HUES6 (cell line): Measurements from ENCODE around the gene HDAC8.

Source experiments
- H3K27ac ChIP-seq: 2 replicates; pipeline ENCODE4 v1.7.0; 2013; ENCODE audit warnings: low read depth, mild to moderate bottlenecking, low read length, inconsistent platforms
- H3K27me3 ChIP-seq: 2 replicates; pipeline ENCODE4 v1.6.1; 2013; ENCODE audit warnings: low read length; ENCODE audit not compliant: control insufficient read depth, insufficient read depth
- H3K36me3 ChIP-seq: 2 replicates; pipeline ENCODE4 v1.6.1; 2013; ENCODE audit warnings: low read length; ENCODE audit not compliant: control insufficient read depth, insufficient read depth
- H3K4me1 ChIP-seq: 2 replicates; pipeline ENCODE4 v1.6.1; 2013; ENCODE audit warnings: low read length; ENCODE audit not compliant: control insufficient read depth, insufficient read depth
- H3K4me3 ChIP-seq: 2 replicates; pipeline ENCODE4 v1.5.1; 2013; ENCODE audit warnings: low read depth, low read length
- H3K9ac ChIP-seq: one replicate; pipeline ENCODE4 v1.6.1; 2013; ENCODE audit warnings: mild to moderate bottlenecking, low read length
- H3K9me3 ChIP-seq: 2 replicates; pipeline ENCODE4 v1.6.1; 2013; ENCODE audit warnings: low read depth, low read length; ENCODE audit not compliant: control insufficient read depth, insufficient read depth

Gene HDAC8

DNA sequence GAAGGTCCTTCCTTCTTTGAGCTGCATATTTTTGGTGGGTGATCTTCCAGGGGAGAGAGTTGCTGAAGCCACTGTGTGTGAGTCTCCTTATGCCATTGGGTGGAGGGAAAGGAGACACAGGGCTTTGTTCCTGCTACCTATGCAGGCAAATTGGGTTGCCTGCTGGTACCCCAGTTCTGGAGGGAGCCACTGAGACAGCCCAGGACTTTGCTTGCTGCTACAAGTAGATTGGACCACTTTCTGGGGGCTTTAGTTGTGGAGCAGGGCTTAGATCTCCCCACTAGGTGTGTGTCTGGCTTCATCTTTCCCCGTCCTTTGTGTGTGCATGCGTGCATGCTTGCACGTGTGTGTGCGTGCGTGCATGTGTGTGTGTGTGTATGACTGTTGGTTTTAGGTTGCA is 276.9 kb downstream of the HDAC8 start:
- H3K4me3 ChIP-seq, result no peak overlapping the region
- no peaks in the 10 kb centered on the region for H3K36me3 ChIP-seq
- no peak overlapping the region for H3K9ac ChIP-seq
- H3K4me1 ChIP-seq, result no peaks in the 10 kb centered on the region
- peaks cover 3% of the 10 kb centered on the region; the same call in 1 of the 2 replicates for H3K9me3 ChIP-seq
- no peak overlapping the region for H3K27ac ChIP-seq
- H3K27me3 ChIP-seq, result peaks cover 15% of the 10 kb centered on the region

DNA sequence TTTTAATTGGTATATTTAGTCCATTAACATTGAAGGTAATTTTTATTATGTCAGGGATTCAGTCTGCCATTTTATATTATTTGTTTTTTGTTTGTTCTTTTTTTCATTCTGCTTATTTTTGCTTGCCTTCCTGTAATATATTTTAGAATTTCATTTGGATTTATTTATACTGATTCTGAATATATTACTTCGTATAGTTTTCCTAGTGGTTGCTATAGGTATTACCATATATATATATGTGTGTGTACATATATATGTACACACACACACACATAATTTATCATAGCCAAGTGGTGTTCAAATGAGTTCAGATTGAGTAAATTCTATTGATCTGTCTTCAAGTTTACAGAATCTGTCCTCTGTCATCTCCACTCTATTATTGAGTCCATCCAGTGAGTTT is 278.1 kb downstream of the HDAC8 start:
- Histone ChIP-seq H3K27me3 (peaks cover 3% of the 10 kb centered on the region), H3K27ac (no peak overlapping the region), H3K4me3 (no peak overlapping the region), H3K4me1 (no peaks in the 10 kb centered on the region), H3K9me3 (peaks cover 3% of the 10 kb centered on the region; the same call in 1 of the 2 replicates), H3K36me3 (no peaks in the 10 kb centered on the region), H3K9ac (no peak overlapping the region)

DNA sequence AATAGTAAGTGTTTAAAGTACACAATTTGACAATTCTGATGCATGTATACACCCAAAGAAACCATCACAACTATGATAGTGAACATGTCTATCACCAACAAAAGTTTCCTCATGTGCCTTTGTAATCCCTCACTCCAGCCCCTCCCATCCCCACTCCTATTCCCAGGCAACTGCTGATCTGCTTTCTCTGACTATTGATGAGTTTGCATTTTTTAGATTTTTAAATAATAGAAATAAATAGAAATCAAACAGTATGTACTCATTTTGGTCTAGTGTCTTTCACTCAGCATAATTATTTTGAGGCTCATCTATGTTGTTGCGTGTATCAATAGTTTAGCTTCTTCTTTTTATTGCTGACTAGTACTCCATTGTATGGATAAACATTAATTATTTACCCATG is 290.3 kb downstream of the HDAC8 start:
- Histone ChIP-seq H3K27me3 (no peaks in the 10 kb centered on the region), H3K9ac (no peak overlapping the region), H3K9me3 (no peaks in the 10 kb centered on the region; the same call in 1 of the 2 replicates), H3K36me3 (no peaks in the 10 kb centered on the region), H3K4me1 (peaks cover 9% of the 10 kb centered on the region; the same call in 1 of the 2 replicates), H3K4me3 (no peak overlapping the region), H3K27ac (no peak overlapping the region)

DNA sequence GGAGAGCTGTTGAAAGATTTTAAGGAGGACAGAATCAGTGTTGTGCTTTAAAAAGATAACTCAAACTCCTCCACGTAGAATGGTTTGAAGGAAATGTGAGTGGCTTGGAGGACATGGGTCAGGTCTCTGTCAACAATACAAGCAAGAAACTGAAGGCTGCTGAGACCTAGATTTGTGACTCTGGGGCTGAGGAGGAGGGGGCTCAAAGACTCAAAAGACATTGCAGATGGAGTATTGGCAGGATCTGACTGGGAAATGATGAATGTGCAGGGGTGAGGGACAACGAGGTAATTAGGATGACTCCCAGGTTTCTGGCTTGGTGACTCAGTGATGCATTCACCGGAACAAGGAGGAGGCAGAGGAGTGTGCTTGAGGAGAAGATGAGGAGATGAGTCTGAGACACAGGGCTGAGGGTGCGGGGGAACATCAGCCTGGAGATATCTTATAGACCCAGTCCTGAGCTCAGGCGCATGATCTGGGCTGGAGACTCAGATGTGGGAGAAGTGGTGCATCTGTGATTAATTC is 292.3 kb downstream of the HDAC8 start:
- H3K4me1 ChIP-seq, result peaks cover 16% of the 10 kb centered on the region; the same call in 1 of the 2 replicates
- H3K36me3 ChIP-seq, result peaks cover 15% of the 10 kb centered on the region
- no peak overlapping the region for H3K27ac ChIP-seq
- H3K4me3 ChIP-seq, result no peak overlapping the region
- no peaks in the 10 kb centered on the region; the same call in 1 of the 2 replicates for H3K9me3 ChIP-seq
- H3K9ac ChIP-seq, result no peak overlapping the region
- no peaks in the 10 kb centered on the region for H3K27me3 ChIP-seq
